Caco-2 (cell line): ENCODE data around the gene CDKAL1. TPM values are rescaled to one million over a fixed set of nuclear protein-coding genes. Genes with fewer than 3 reads are reported as not detected.
A peak's percentile ranks its signal among the peaks of the same experiment; 100 is the strongest.
"Not testable (repeated sequence)": the region's sequence is repeated elsewhere in the genome, so short reads cannot be mapped to it uniquely, and the experiment has no call there.

Experiments
- BruUV-seq: library from RNA; stranded (reverse); fragments of 400-500 nt; replicated peaks from 2 replicates; lab custom pipeline; 2021; lab: Mats Ljungman, UMichigan
- CTCF ChIA-PET: fragments of 300-600 bp; sonication (Branson Sonifier 250); formaldehyde crosslinking; loops from one replicate; lab custom pipeline; 2022; ENCODE audit warnings: antibody characterized with exemption; lab: Charles Lee
- POLR2A ChIA-PET: fragments of 300-600 bp; sonication (Branson Sonifier 250); formaldehyde crosslinking; loops from one replicate; lab custom pipeline; 2022; ENCODE audit warnings: antibody characterized with exemption; lab: Charles Lee
- DNase-seq, 2 experiments: peaks; one replicate each; pipeline versions ENCODE4 v3.0.0 to v3.0.0-alpha.2; 2020 to 2022
- H3K27me3 ChIP-seq: replicated peaks from 2 replicates; pipeline ENCODE4 v1.6.0; 2011; ENCODE audit warnings: low read length; ENCODE audit not compliant: control insufficient read depth, insufficient read depth
- H3K36me3 ChIP-seq: 2 replicates; pipeline ENCODE4 v1.5.1; 2011; ENCODE audit warnings: low read length; ENCODE audit not compliant: control insufficient read depth, insufficient read depth
- H3K4me1 ChIP-seq: fragments of 250-450 bp; sonication (Bioruptor Pico); 2 replicates; pipeline ENCODE4 v1.5.1; 2020; ENCODE audit warnings: mild to moderate bottlenecking
- H3K4me3 ChIP-seq: 2 replicates; pipeline ENCODE4 v1.5.1; 2011; ENCODE audit warnings: low read depth, mild to moderate bottlenecking, control low read depth, low read length
- H3K9me3 ChIP-seq: fragments of 250-450 bp; sonication (Bioruptor Pico); 2 replicates; pipeline ENCODE4 v1.5.1; 2020; ENCODE audit warnings: mild to moderate bottlenecking, moderate library complexity
- H3K27ac Mint-ChIP-seq: one replicate; pipeline ENCODE4 v1.8.0; 2022; ENCODE audit warnings: mixed read lengths; ENCODE audit not compliant: unreplicated experiment
- H3K27me3 Mint-ChIP-seq: one replicate; pipeline ENCODE4 v1.8.0; 2022; ENCODE audit warnings: mixed read lengths; ENCODE audit not compliant: insufficient read depth, unreplicated experiment
- H3K36me3 Mint-ChIP-seq: one replicate; pipeline ENCODE4 v1.8.0; 2022; ENCODE audit warnings: mild to moderate bottlenecking, mixed read lengths; ENCODE audit not compliant: insufficient read depth, unreplicated experiment
- H3K4me1 Mint-ChIP-seq: one replicate; pipeline ENCODE4 v1.8.0; 2022; ENCODE audit warnings: low read depth, mixed read lengths; ENCODE audit not compliant: unreplicated experiment
- H3K4me3 Mint-ChIP-seq: one replicate; pipeline ENCODE4 v1.8.0; 2022; ENCODE audit warnings: mild to moderate bottlenecking, moderate library complexity, mixed read lengths; ENCODE audit not compliant: unreplicated experiment
- H3K9me3 Mint-ChIP-seq: one replicate; pipeline ENCODE4 v1.8.0; 2022; ENCODE audit warnings: mixed read lengths; ENCODE audit not compliant: unreplicated experiment
- intact Hi-C: fragments of 100-400 bp; cut with micrococcal nuclease; formaldehyde crosslinking; loops from one replicate; pipeline ENCODE4 v1.10.0; 2022; ENCODE audit not compliant: unreplicated experiment
- total RNA-seq: library from RNA; stranded (reverse); gene quantifications from 2 replicates; pipeline ENCODE4 v1.2.3, GENCODE V29; 2022
- TF ChIP-seq, protein P1 (sequence below), 2 experiments: fragments of 200-600 bp in 1 of 2; IDR thresholded peaks; 1 replicate in 1 of 2; 2 replicates in 1 of 2; pipeline versions ENCODE4 v1.5.1 to v1.8.0; 2011 to 2022; ENCODE audit warnings: antibody characterized with exemption in 1 of 2, control low read depth in 1 of 2, inconsistent platforms in 1 of 2, low read depth in 1 of 2, low read length in 1 of 2, mild to moderate bottlenecking in 1 of 2, moderate library complexity in 1 of 2; ENCODE audit not compliant: insufficient read depth in 1 of 2, severe bottlenecking in 1 of 2, unreplicated experiment in 1 of 2

Gene CDKAL1
- total RNA-seq, 1 experiment from 2014 or later: 18.7 TPM

- Mint-ChIP-seq H3K9me3 (no peaks in the 10 kb centered on the region), H3K4me3 (no peak overlapping the region), H3K27ac (no peak overlapping the region), H3K4me1 (no peaks in the 10 kb centered on the region), H3K27me3 (no peaks in the 10 kb centered on the region), H3K36me3 (no peaks in the 10 kb centered on the region)
- no peak for DNase-seq
- Histone ChIP-seq H3K9me3 (no peaks in the 10 kb centered on the region), H3K4me3 (no peak overlapping the region), H3K4me1 (no peaks in the 10 kb centered on the region), H3K36me3 (no peaks in the 10 kb centered on the region), H3K27me3 (no peaks in the 10 kb centered on the region)
- BruUV-seq: no TSS peak
- intact Hi-C loops: no loop called here
- ChIA-PET CTCF (interaction anchor here (0.7 kb wide), 1 partner anchor 292 kb away, joined by 5 read pairs; no protein-coding TSS in a partner anchor), POLR2A (no interaction called here)
- TF ChIP-seq, protein P1, sequence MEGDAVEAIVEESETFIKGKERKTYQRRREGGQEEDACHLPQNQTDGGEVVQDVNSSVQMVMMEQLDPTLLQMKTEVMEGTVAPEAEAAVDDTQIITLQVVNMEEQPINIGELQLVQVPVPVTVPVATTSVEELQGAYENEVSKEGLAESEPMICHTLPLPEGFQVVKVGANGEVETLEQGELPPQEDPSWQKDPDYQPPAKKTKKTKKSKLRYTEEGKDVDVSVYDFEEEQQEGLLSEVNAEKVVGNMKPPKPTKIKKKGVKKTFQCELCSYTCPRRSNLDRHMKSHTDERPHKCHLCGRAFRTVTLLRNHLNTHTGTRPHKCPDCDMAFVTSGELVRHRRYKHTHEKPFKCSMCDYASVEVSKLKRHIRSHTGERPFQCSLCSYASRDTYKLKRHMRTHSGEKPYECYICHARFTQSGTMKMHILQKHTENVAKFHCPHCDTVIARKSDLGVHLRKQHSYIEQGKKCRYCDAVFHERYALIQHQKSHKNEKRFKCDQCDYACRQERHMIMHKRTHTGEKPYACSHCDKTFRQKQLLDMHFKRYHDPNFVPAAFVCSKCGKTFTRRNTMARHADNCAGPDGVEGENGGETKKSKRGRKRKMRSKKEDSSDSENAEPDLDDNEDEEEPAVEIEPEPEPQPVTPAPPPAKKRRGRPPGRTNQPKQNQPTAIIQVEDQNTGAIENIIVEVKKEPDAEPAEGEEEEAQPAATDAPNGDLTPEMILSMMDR (IDR thresholded peaks at IDR 0.05; ENCODE audit: insufficient read depth in 1 of 2, low read depth in 1 of 2, low read length in 1 of 2, severe bottlenecking in 1 of 2, unreplicated experiment in 1 of 2): no peak
These were observed 22.4 kb upstream of the CDKAL1 start for GRCh38 chr6:20511852-20512251.

DNA sequence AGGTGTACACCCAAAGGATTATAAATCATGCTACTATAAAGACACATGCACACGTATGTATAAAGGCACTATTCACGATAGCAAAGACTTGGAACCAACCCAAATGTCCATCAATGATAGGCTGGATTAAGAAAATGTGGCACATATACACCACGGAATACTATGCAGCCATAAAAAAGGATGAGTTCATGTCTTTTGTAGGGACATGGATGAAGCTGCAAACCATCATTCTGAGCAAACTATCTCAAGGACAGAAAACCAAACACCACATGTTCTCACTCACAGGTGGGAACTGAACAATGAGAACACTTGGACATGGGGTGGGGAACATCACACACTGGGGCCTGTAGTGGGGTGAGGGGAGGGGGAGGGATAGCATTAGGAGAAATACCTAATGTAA lies 9.0 kb upstream of the CDKAL1 start:
- intact Hi-C loops, H3K4me3 Mint-ChIP-seq, H3K4me1 ChIP-seq, H3K9me3 Mint-ChIP-seq, H3K36me3 ChIP-seq, DNase-seq, BruUV-seq, POLR2A ChIA-PET, H3K36me3 Mint-ChIP-seq, H3K4me1 Mint-ChIP-seq, H3K4me3 ChIP-seq, H3K27ac Mint-ChIP-seq, H3K9me3 ChIP-seq, CTCF ChIA-PET, H3K27me3 ChIP-seq: not testable (repeated sequence)
- peaks cover 11% of the 10 kb centered on the region for H3K27me3 Mint-ChIP-seq

GRCh38 chr6:20529086-20529448 lies 5.2 kb upstream of the CDKAL1 start:
- POLR2A ChIA-PET, H3K36me3 ChIP-seq, H3K4me3 ChIP-seq, H3K27me3 ChIP-seq, H3K27ac Mint-ChIP-seq, H3K9me3 ChIP-seq, H3K36me3 Mint-ChIP-seq, CTCF ChIA-PET, H3K9me3 Mint-ChIP-seq, H3K4me1 Mint-ChIP-seq, BruUV-seq, H3K4me1 ChIP-seq, H3K4me3 Mint-ChIP-seq, H3K27me3 Mint-ChIP-seq: not testable (repeated sequence)
- TF ChIP-seq, protein P1 (IDR thresholded peaks at IDR 0.05; ENCODE audit: insufficient read depth in 1 of 2, low read depth in 1 of 2, low read length in 1 of 2, severe bottlenecking in 1 of 2, unreplicated experiment in 1 of 2): peak; percentile 32 to 34
- intact Hi-C loops: loop anchor here (1.0 kb wide), 1 partner anchor 128 kb away; the partner anchor contains the start of gene E2F3
- peak in 1 of 2 experiments; percentile 43 for DNase-seq

- no peaks in the 10 kb centered on the region for H3K9me3 ChIP-seq
- intact Hi-C loops: loop anchor here (1.0 kb wide), 1 partner anchor 321 kb away; the partner anchor contains the start of gene MBOAT1
- H3K27ac Mint-ChIP-seq: no peak overlapping the region
- no TSS peak for BruUV-seq
- no peaks in the 10 kb centered on the region for H3K9me3 Mint-ChIP-seq
- peaks cover 5% of the 10 kb centered on the region; the same call in 1 of the 2 replicates for H3K4me1 ChIP-seq
- peaks cover 1% of the 10 kb centered on the region; the same call in 1 of the 2 replicates for H3K36me3 ChIP-seq
- H3K4me1 Mint-ChIP-seq: peaks cover 11% of the 10 kb centered on the region
- no peaks in the 10 kb centered on the region for H3K27me3 Mint-ChIP-seq
- DNase-seq: no peak
- ChIA-PET CTCF (no interaction called here), POLR2A (no interaction called here)
- H3K4me3 Mint-ChIP-seq: no peak overlapping the region
- TF ChIP-seq, protein P1 (IDR thresholded peaks at IDR 0.05; ENCODE audit: insufficient read depth in 1 of 2, low read depth in 1 of 2, low read length in 1 of 2, severe bottlenecking in 1 of 2, unreplicated experiment in 1 of 2): no peak
- H3K27me3 ChIP-seq: no peaks in the 10 kb centered on the region
- peaks cover 5% of the 10 kb centered on the region for H3K36me3 Mint-ChIP-seq
- no peak overlapping the region for H3K4me3 ChIP-seq
These were observed 1.4 kb upstream of the CDKAL1 start for GRCh38 chr6:20532881-20533280.
